A673 (cell line): ENCODE results near the gene FNIP1.

Experiments used
- CTCF ChIP-seq: fragments of 300-800, 200-600 bp; sonication (generic); conservative IDR thresholded peaks from 2 replicates; pipeline ENCODE4 v1.5.1; 2017; ENCODE audit warnings: low read depth, mild to moderate bottlenecking, antibody characterized with exemption, low read length, moderate library complexity, mixed read lengths
- EZH2 ChIP-seq: fragments of 200-600 bp; sonication (generic); IDR thresholded peaks from 2 replicates; pipeline ENCODE4 v1.6.1; 2017; ENCODE audit warnings: borderline replicate concordance, low read depth, mild to moderate bottlenecking, mixed read lengths, antibody characterized with exemption, low read length; ENCODE audit not compliant: poor library complexity, severe bottlenecking

- TF ChIP-seq CTCF, result no peak
- no peak for TF ChIP-seq EZH2
Measured at GRCh38 chr5:131745155-131745554, 51.7 kb downstream of the FNIP1 start.
